Measurements from ENCODE around the gene NALCN. TPM values are rescaled to one million over a fixed set of nuclear protein-coding genes. Genes with fewer than 3 reads are reported as not detected.

The NALCN gene
- total RNA-seq, 2 experiments from 2014 or later, result not detected

DNA sequence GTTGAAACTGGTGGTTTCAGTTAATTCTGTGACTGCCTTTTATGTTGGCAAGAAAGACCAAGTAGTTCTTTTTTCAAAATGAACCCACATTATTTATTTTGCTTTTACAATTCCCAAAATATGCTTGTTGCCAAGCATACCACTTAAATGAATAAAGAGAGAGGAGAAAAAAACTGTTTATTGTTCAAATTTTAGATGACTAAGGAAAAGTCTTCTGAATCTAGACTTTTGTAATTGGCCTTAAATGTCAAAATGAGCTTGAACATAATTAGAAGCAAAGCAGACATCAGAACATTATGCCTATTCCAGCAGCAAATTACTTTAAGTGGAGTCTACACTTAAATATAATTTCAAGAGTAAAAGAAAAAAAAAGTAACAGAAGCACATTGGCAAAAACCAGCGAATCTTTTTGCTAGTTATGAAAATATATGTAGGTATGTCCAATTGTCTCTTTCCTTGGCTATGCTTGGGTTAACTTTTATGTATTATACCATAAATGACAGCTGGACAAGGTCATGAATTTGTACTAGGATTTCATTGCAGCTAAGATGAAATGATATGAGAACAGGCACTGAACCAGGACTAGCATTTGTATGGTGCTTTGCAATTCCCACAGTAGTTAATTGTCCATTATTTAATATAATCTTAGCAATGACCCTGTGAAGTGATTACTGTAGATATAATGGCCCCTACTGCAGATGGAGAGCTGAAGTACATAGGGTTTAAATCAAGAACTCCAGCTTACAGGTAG lies 211.9 kb downstream of the NALCN start:
- Mint-ChIP-seq H3K4me1 (ENCODE audit: low read depth) (no peaks in the 10 kb centered on the region), H3K9me3 (no peaks in the 10 kb centered on the region), H3K4me3 (no peak overlapping the region), H3K36me3 (no peaks in the 10 kb centered on the region), H3K27ac (no peak overlapping the region), H3K27me3 (peaks cover 3% of the 10 kb centered on the region)
- ChIA-PET POLR2A (no interaction called here), CTCF (interaction anchor here (1.2 kb wide), 1 partner anchor 114 kb away, joined by 4 read pairs; no protein-coding TSS in a partner anchor)
- DNase-seq, result no peak
- intact Hi-C loops (cut with micrococcal nuclease), result no loop called here

DNA sequence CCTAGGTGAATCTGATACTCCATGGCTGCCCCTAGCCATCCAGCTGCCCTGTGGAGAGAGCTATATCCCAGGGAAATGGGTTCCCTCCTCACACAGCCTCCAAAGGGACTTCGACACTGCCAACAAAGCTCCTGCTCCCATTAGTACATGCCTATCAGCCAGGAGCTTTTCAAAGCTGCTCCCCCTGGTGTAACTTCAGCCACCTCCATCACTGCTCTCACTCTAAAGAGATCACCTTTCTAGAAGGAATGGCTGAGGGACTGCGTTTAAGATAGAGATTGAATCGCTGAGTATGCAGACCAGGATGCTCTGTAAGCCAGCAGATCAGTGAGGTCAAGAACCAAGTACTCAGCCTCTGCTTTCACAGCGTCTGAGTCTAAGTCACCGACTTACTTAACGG lies 213.7 kb downstream of the NALCN start:
- Mint-ChIP-seq H3K4me3 (no peak overlapping the region), H3K9me3 (no peaks in the 10 kb centered on the region), H3K36me3 (no peaks in the 10 kb centered on the region), H3K27me3 (peaks cover 3% of the 10 kb centered on the region), H3K4me1 (ENCODE audit: low read depth) (no peaks in the 10 kb centered on the region), H3K27ac (no peak overlapping the region)
- ChIA-PET CTCF (no interaction called here), POLR2A (no interaction called here)
- no peak for DNase-seq
- intact Hi-C loops (cut with micrococcal nuclease), result no loop called here

DNA sequence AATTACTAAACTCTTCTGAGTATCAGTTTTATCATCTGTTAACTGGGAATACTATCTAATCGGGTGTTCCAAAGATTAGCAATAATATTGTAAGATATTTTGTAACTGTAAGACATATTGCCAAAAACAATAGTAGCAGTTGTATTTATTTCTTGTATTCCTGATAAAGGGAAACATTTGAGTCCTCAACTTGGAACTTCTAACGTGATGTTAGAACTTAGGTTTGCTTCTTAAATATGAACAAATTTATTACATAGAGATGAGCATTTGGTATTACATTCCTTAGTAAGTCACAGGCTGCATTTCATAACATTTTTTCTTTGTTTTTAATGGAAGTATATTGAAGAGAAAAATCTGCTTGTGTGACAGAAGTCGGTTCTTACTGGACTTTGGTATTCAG lies 225.3 kb downstream of the NALCN start:
- H3K4me1 Mint-ChIP-seq (ENCODE audit: low read depth), result no peaks in the 10 kb centered on the region
- no peak overlapping the region for H3K4me3 Mint-ChIP-seq
- POLR2A ChIA-PET, result no interaction called here
- CTCF ChIA-PET, result no interaction called here
- peaks cover 7% of the 10 kb centered on the region for H3K27me3 Mint-ChIP-seq
- no peak for DNase-seq
- H3K9me3 Mint-ChIP-seq, result no peaks in the 10 kb centered on the region
- H3K27ac Mint-ChIP-seq, result no peak overlapping the region
- no peaks in the 10 kb centered on the region for H3K36me3 Mint-ChIP-seq
- intact Hi-C loops (cut with micrococcal nuclease), result no loop called here

DNA sequence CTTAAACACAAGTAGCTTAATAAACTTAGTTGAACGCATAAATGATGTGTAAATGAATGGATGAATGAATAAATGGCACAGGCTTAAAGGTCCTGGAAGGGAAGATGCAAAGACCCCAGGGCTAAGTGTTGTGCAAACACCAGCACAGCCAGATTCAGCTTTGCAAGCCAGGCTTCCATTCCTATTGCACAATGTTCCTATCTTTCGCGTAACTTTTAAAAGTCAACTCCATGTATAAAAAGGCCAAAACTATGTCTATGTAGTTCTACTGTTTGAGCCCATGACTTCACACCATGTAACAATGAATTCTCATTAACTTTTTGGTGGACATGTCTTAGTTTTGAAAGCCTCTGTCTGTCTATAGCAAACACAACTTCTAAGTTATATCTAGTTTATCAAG lies 226.0 kb downstream of the NALCN start:
- H3K27me3 Mint-ChIP-seq, result peaks cover 4% of the 10 kb centered on the region
- H3K36me3 Mint-ChIP-seq, result no peaks in the 10 kb centered on the region
- H3K4me1 Mint-ChIP-seq (ENCODE audit: low read depth), result no peaks in the 10 kb centered on the region
- ChIA-PET CTCF (no interaction called here), POLR2A (no interaction called here)
- intact Hi-C loops (cut with micrococcal nuclease), result no loop called here
- DNase-seq, result no peak
- H3K9me3 Mint-ChIP-seq, result no peaks in the 10 kb centered on the region
- no peak overlapping the region for H3K4me3 Mint-ChIP-seq
- no peak overlapping the region for H3K27ac Mint-ChIP-seq

DNA sequence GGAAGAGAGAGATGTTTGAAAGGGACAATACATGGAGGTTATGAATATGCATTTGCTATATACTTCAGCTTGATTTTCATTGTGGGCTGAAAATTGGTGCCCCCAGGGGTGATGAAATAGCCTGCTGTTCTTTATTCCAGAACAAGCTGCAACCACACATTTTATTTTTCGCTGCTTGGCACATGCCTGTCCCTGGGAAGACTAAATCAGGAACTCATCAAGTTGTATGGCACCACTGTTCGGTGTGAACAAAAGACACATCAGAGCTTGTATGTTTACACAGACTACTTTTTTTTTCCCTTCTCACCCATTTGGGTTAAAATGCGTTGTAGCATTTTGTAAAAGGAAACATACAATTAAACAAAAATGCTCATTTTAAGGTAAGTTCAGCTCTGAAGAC lies 230.7 kb downstream of the NALCN start:
- Mint-ChIP-seq H3K27ac (no peak overlapping the region), H3K9me3 (no peaks in the 10 kb centered on the region), H3K4me1 (ENCODE audit: low read depth) (no peaks in the 10 kb centered on the region), H3K36me3 (no peaks in the 10 kb centered on the region), H3K4me3 (no peak overlapping the region), H3K27me3 (no peaks in the 10 kb centered on the region)
- intact Hi-C loops (cut with micrococcal nuclease), result no loop called here
- no peak for DNase-seq
- ChIA-PET CTCF (no interaction called here), POLR2A (no interaction called here)

DNA sequence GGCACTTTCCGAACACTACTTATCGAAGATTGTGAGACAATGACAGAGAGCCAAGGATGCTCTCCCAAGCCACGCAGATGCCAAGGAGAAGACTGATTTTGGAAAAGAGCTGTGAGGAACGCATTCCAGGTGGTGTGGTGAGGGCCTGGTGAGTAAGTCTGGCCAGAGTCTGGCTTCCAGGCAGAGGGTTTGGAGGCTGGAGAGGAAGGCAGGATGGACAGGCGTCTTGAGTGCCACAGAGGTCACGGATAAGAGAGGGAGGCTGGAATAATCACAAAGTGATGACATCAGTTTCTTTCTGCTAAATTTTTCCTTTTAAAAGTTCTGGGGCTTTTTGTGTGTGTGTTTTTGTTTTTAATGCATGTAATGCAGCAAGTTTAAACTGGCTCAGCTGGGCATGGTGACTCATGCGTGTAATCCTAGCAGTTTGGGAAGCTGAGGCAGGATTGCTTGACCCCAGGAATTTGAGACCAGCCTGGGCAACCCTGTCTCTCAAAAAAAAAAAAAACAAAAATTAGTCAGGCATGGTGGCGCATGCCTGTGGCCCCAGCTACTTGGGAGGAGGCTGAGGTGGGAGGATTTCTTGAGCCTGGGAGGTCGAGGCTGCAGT lies 235.1 kb downstream of the NALCN start:
- no peak overlapping the region for H3K4me3 Mint-ChIP-seq
- no peaks in the 10 kb centered on the region for H3K9me3 Mint-ChIP-seq
- DNase-seq, result no peak
- intact Hi-C loops (cut with micrococcal nuclease), result no loop called here
- ChIA-PET CTCF (no interaction called here), POLR2A (no interaction called here)
- H3K27me3 Mint-ChIP-seq, result no peaks in the 10 kb centered on the region
- no peaks in the 10 kb centered on the region for H3K4me1 Mint-ChIP-seq (ENCODE audit: low read depth)
- no peak overlapping the region for H3K27ac Mint-ChIP-seq
- no peaks in the 10 kb centered on the region for H3K36me3 Mint-ChIP-seq

DNA sequence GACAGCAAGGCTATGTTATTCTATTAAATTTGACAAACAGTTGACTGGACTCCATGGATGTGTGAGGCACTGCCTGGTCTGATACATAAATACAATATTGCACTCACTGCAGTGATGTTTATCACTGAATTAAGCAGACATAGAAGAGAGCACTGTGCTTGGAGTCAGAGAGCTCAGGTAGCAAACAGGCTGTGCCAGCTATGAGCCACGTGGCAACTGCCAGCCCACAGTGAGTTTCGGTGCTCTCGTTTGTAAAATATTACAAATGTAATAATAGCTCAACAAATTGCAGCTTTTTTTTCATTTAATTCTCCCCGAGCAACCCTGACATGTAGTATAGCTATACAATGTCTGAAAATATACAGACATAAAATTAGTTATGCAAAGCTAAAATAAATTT lies 237.3 kb downstream of the NALCN start:
- CTCF ChIA-PET, result interaction anchor here (0.7 kb wide), 1 partner anchor 9 kb away, joined by 3 read pairs; no protein-coding TSS in a partner anchor
- no peaks in the 10 kb centered on the region for H3K36me3 Mint-ChIP-seq
- no peak overlapping the region for H3K4me3 Mint-ChIP-seq
- no peak overlapping the region for H3K27ac Mint-ChIP-seq
- no peak for DNase-seq
- intact Hi-C loops (cut with micrococcal nuclease), result no loop called here
- H3K27me3 Mint-ChIP-seq, result no peaks in the 10 kb centered on the region
- H3K4me1 Mint-ChIP-seq (ENCODE audit: low read depth), result no peaks in the 10 kb centered on the region
- POLR2A ChIA-PET, result no interaction called here
- no peaks in the 10 kb centered on the region for H3K9me3 Mint-ChIP-seq

DNA sequence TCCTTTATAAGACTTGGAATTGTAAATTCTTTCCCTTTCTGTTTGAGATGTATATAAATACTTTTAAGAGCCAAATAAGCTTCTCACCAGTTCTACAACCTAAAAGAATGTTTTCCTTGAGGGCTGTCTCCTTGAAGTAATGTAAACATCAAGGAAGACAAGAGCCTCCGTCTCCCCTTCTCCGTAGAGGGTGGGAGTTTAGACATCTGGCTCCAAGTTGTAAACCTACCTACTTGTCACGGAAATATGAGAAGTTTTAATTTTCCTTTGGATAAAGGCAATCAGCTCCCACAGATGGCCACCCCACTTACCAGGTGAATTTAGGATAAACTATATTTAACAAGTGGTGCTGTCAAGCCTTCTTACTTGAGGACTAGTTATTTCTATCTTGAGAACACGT lies 237.9 kb downstream of the NALCN start:
- H3K27ac Mint-ChIP-seq, result no peak overlapping the region
- ChIA-PET CTCF (no interaction called here), POLR2A (no interaction called here)

DNA sequence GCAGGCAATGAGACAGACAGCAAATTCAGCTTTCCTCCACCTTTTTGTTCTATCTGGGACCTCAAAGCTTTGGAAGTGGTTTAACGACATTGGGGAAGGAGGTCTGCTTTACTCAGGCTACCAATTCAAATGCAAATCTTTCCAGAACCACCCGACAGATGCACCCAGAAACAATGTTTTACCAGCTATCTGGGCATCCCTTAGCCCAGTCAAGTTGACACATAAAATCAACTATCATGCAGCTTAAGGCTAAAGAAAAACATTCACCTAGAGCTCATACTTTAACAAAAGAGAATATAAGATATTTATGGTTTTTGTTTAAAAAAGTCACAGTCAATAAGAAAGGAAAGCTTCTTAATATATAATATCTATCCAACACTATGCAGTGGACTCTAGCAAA lies 246.0 kb downstream of the NALCN start:
- H3K27me3 Mint-ChIP-seq, result peaks cover 2% of the 10 kb centered on the region
- DNase-seq, result no peak
- no peak overlapping the region for H3K27ac Mint-ChIP-seq
- H3K9me3 Mint-ChIP-seq, result no peaks in the 10 kb centered on the region
- ChIA-PET CTCF (interaction anchor here (0.8 to 2.0 kb wide), 3 partner anchors 9 to 26 kb away, joined by 3 to 8 read pairs (median 4); no protein-coding TSS in a partner anchor), POLR2A (no interaction called here)
- H3K4me1 Mint-ChIP-seq (ENCODE audit: low read depth), result no peaks in the 10 kb centered on the region
- H3K36me3 Mint-ChIP-seq, result no peaks in the 10 kb centered on the region
- intact Hi-C loops (cut with micrococcal nuclease), result no loop called here
- H3K4me3 Mint-ChIP-seq, result no peak overlapping the region

More for the DNA sequence above, 237.9 kb downstream of the NALCN start:
- intact Hi-C loops (cut with micrococcal nuclease), result no loop called here
- Mint-ChIP-seq H3K9me3 (no peaks in the 10 kb centered on the region), H3K36me3 (no peaks in the 10 kb centered on the region), H3K27me3 (no peaks in the 10 kb centered on the region), H3K4me3 (no peak overlapping the region), H3K4me1 (ENCODE audit: low read depth) (no peaks in the 10 kb centered on the region)
- no peak for DNase-seq

DNA sequence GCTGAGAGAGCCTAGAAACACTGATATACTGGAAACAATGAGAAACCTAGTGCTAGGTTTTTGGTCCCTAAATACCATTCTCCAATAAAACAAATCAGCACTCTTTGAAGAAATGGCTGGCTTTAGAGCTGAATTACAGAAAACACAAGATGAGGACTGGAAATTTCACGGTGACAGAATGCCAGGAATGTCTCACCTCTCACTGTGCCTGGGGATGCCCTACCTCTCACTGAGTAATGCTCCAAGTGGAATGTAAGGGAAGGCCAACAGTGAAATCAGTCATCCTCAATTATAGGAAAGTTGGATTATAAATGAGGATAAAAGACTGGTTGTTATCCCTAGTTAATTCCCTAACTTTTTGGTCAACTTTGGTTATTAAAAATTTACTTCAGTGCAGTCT lies 259.0 kb downstream of the NALCN start:
- H3K27me3 Mint-ChIP-seq, result peaks cover 16% of the 10 kb centered on the region
- POLR2A ChIA-PET, result no interaction called here
- H3K27ac Mint-ChIP-seq, result no peak overlapping the region
- intact Hi-C loops (cut with micrococcal nuclease), result loop anchor here (10.0 kb wide), 1 partner anchor 148 kb away; no protein-coding TSS in a partner anchor
- H3K36me3 Mint-ChIP-seq, result no peaks in the 10 kb centered on the region
- DNase-seq, result no peak
- no peaks in the 10 kb centered on the region for H3K9me3 Mint-ChIP-seq
- CTCF ChIA-PET, result interaction anchor here (0.6 to 5.6 kb wide), 3 partner anchors 12 to 600 kb away, joined by 3 to 44 read pairs (median 3); no protein-coding TSS in a partner anchor
- H3K4me1 Mint-ChIP-seq (ENCODE audit: low read depth), result no peaks in the 10 kb centered on the region
- no peak overlapping the region for H3K4me3 Mint-ChIP-seq

DNA sequence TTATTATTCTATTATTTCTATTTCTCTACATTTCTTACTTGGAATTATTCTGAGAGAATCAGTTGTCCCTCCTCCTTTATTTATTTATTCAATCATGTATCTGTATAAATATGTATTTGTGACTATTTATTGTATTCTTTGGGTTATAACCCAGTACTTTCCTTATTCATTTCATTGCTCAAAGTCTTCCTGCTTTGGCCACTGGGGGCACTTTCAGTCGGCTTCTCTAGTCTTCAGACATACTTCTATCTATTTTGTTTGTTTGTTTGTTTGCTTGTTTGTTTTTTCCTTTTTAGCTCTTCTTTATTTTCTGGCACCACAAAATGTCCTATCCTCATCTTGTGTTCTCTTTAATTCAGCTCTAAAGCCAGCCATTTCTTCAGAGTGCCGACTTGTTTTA lies 260.4 kb downstream of the NALCN start:
- no peak overlapping the region for H3K27ac Mint-ChIP-seq

DNA sequence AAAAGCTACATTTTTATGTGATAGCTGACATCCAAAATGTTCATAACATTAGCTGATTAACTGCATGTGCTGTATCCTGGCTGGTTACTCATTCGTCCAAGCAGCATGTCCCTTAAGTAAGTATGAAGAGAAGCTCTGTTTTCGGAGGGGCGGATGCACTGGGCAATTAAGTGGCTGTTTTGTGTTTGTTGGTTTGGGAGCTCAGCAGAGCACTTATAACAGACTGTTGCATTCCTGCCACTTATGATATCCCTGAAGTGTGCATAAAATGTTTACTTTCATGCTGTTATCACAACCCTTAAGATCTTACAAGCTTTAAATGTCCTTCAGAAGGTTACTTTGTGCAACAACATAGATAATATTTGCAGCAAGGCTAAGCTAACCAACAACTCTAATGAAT lies 264.1 kb downstream of the NALCN start:
- H3K36me3 Mint-ChIP-seq, result no peaks in the 10 kb centered on the region
- no peak overlapping the region for H3K4me3 Mint-ChIP-seq
- H3K27me3 Mint-ChIP-seq, result peaks cover 29% of the 10 kb centered on the region
- no peaks in the 10 kb centered on the region for H3K4me1 Mint-ChIP-seq (ENCODE audit: low read depth)
- intact Hi-C loops (cut with micrococcal nuclease), result loop anchor here (10.0 kb wide), 1 partner anchor 153 kb away; no protein-coding TSS in a partner anchor
- no peak for DNase-seq
- no peaks in the 10 kb centered on the region for H3K9me3 Mint-ChIP-seq
- no peak overlapping the region for H3K27ac Mint-ChIP-seq
- ChIA-PET CTCF (interaction anchor here (1.2 kb wide), 1 partner anchor 24 kb away, joined by 3 read pairs; no protein-coding TSS in a partner anchor), POLR2A (no interaction called here)

More for the DNA sequence above, 260.4 kb downstream of the NALCN start:
- H3K4me1 Mint-ChIP-seq (ENCODE audit: low read depth), result no peaks in the 10 kb centered on the region
- ChIA-PET POLR2A (no interaction called here), CTCF (interaction anchor here (1.2 to 5.6 kb wide), 2 partner anchors 11 to 434 kb away, joined by 4 to 44 read pairs; no protein-coding TSS in a partner anchor)
- intact Hi-C loops (cut with micrococcal nuclease), result loop anchor here (10.0 kb wide), 1 partner anchor 149 kb away; no protein-coding TSS in a partner anchor
- H3K4me3 Mint-ChIP-seq, result no peak overlapping the region
- no peak for DNase-seq
- H3K9me3 Mint-ChIP-seq, result no peaks in the 10 kb centered on the region
- H3K27me3 Mint-ChIP-seq, result peaks cover 17% of the 10 kb centered on the region
- H3K36me3 Mint-ChIP-seq, result no peaks in the 10 kb centered on the region

DNA sequence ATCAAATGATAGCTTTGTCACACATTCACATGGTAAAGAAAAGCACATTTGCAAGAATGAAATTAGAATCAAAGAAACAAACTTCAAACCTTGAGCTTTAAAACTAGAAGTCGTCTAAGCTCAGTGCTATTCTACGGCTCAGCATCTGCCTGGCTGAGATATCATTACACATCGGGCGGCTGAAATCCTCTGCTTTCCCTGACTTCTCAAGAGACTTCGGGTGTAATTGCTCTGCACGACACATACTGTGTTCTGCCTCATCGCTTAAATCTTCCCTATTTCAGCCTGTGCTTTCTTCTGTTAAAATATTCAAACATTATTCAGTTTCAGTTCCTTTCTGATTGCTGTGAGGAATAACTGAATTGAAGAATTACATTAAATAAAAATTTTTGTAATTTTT lies 265.3 kb downstream of the NALCN start:
- Mint-ChIP-seq H3K27ac (no peak overlapping the region), H3K4me1 (ENCODE audit: low read depth) (no peaks in the 10 kb centered on the region), H3K9me3 (no peaks in the 10 kb centered on the region), H3K4me3 (no peak overlapping the region), H3K27me3 (peaks cover 29% of the 10 kb centered on the region), H3K36me3 (no peaks in the 10 kb centered on the region)
- ChIA-PET CTCF (no interaction called here), POLR2A (no interaction called here)
- DNase-seq, result no peak
- intact Hi-C loops (cut with micrococcal nuclease), result loop anchor here (10.0 kb wide), 1 partner anchor 154 kb away; no protein-coding TSS in a partner anchor

All from activated CD4-positive, alpha-beta memory T cell treated with anti-CD3 and anti-CD28 coated beads for 36 hours (primary cell).